K562 (cell line): ENCODE results near the gene NFATC1. TPM values are rescaled to one million over a fixed set of nuclear protein-coding genes. Genes with fewer than 3 reads are reported as not detected.

Experiments
- ARID4B ChIP-seq: sonication (generic); formaldehyde crosslinking; IDR thresholded peaks from 2 replicates; pipeline ENCODE4 v1.8.0; 2022; ENCODE audit warnings: mild to moderate bottlenecking, missing genetic modification reagents
- ATF7 ChIP-seq: fragments of 450-650 bp; IDR thresholded peaks from 2 replicates; pipeline ENCODE4 v1.7.1; 2014; ENCODE audit warnings: mild to moderate bottlenecking, moderate library complexity
- BHLHE40 ChIP-seq: IDR thresholded peaks from 2 replicates; pipeline ENCODE4 v1.6.1; 2011; ENCODE audit warnings: low read length, improper control_type of control experiment
- CXXC5 ChIP-seq: fragments of 250-450 bp; sonication (Bioruptor Pico); IDR thresholded peaks from 2 replicates; pipeline ENCODE4 v1.8.0; 2022; ENCODE audit warnings: inconsistent platforms, mild to moderate bottlenecking, moderate library complexity
- DMBX1 ChIP-seq: fragments of 250-450 bp; sonication (Bioruptor Pico); IDR thresholded peaks from 2 replicates; pipeline ENCODE4 v1.8.0; 2022; ENCODE audit warnings: inconsistent platforms, mild to moderate bottlenecking, moderate library complexity, borderline replicate concordance
- E2F6 ChIP-seq, 2 experiments: IDR thresholded peaks; 2 replicates each; pipeline ENCODE4 v1.6.1; 2011; ENCODE audit warnings: borderline replicate concordance in 1 of 2, control low read depth in 1 of 2, low read depth in 1 of 2, low read length in 1 of 2, mild to moderate bottlenecking in 1 of 2, mixed read lengths in 1 of 2, moderate library complexity in 1 of 2; ENCODE audit not compliant: insufficient read depth in 1 of 2, insufficient read length in 1 of 2, poor library complexity in 1 of 2, severe bottlenecking in 1 of 2; ENCODE audit errors: extremely low read depth in 1 of 2
- E4F1 ChIP-seq: fragments of 250-450 bp; sonication (Bioruptor Pico); IDR thresholded peaks from 2 replicates; pipeline ENCODE4 v1.5.0; 2021; ENCODE audit warnings: mild to moderate bottlenecking, borderline replicate concordance
- FOXK2 ChIP-seq, 2 experiments: fragments of 450-650 bp; IDR thresholded peaks in 1 of 2; conservative IDR thresholded peaks in 1 of 2; 2 replicates each; pipeline ENCODE4 v1.6.1; 2016; ENCODE audit warnings: low read depth in 2 of 2, mild to moderate bottlenecking in 1 of 2
- L3MBTL2 ChIP-seq: fragments of 450-650 bp; IDR thresholded peaks from 2 replicates; pipeline ENCODE4 v1.6.1; 2016; ENCODE audit warnings: mild to moderate bottlenecking, moderate library complexity
- LEF1 ChIP-seq: fragments of 450-650 bp; IDR thresholded peaks from 2 replicates; pipeline ENCODE4 v1.6.1; 2016; ENCODE audit warnings: mild to moderate bottlenecking
- MAZ ChIP-seq, 2 experiments: fragments of 450-650 bp in 1 of 2; sonication (generic) in 1 of 2; formaldehyde crosslinking; IDR thresholded peaks in 1 of 2; conservative IDR thresholded peaks in 1 of 2; 2 replicates each; pipeline versions ENCODE4 v1.4.0 to v1.5.0; 2020; ENCODE audit warnings: mild to moderate bottlenecking in 1 of 2, missing genetic modification reagents in 1 of 2
- MNT ChIP-seq, 2 experiments: fragments of 450-650 bp; conservative IDR thresholded peaks; 2 replicates each; pipeline ENCODE4 v1.6.1; 2017; ENCODE audit warnings: mild to moderate bottlenecking in 2 of 2, moderate library complexity in 2 of 2
- RAD51 ChIP-seq: fragments of 450-650 bp; IDR thresholded peaks from 2 replicates; pipeline ENCODE4 v1.7.1; 2016; ENCODE audit warnings: low read depth, mild to moderate bottlenecking, borderline replicate concordance
- RCOR1 ChIP-seq, 2 experiments: IDR thresholded peaks; 2 replicates each; pipeline ENCODE4 v1.6.1; 2012; ENCODE audit warnings: low read depth in 2 of 2, low read length in 2 of 2, borderline replicate concordance in 1 of 2, improper control_type of control experiment in 1 of 2
- TCF3 ChIP-seq: sonication (generic); formaldehyde crosslinking; IDR thresholded peaks from 2 replicates; pipeline ENCODE4 v1.4.0; 2020; ENCODE audit warnings: mild to moderate bottlenecking, missing genetic modification reagents
- polyA plus RNA-seq, 8 experiments: library from polyadenylated mRNA; depleted of rRNA in 4 of 8; stranded (reverse) in 5 of 8; unstranded in 3 of 8; fragments of >200 nt; fragmentation: Nextera tagmentation in 2 of 8; fragmentation: Illumina TruSeq in 1 of 8; extraction: Ambion mirVana in 2 of 8; extraction: Trizol in 1 of 8; gene quantifications; 2 replicates each; pipeline versions ENCODE4 v1.2.1 to v1.2.3, GENCODE V29; 2011 to 2014; ENCODE audit warnings: inconsistent platforms in 1 of 8, missing spikeins in 1 of 8
- total RNA-seq, 7 experiments: library from RNA; depleted of rRNA in 6 of 7; stranded (reverse); fragments of >200 nt in 6 of 7; fragmentation: Illumina TruSeq in 2 of 7; extraction: Trizol in 2 of 7; gene quantifications; 2 replicates each; pipeline versions ENCODE4 v1.2.1 to v1.2.3, GENCODE V29; 2011 to 2021; ENCODE audit warnings: low replicate concordance in 1 of 7

Gene NFATC1
- total and polyA plus RNA-seq, 9 of the 15 experiments (the other 6 are each of a cell fraction or from before 2014, with no cell fraction given), result 1.1 to 16.4 (median 2.5) TPM

- TF ChIP-seq ARID4B (CRISPR knock-in tag) (no peak), MAZ (CRISPR knock-in tag; conservative IDR thresholded peaks at IDR 0.05 in 1 of 2, IDR thresholded peaks at IDR 0.05 in 1 of 2) (no peak), BHLHE40 (peak; percentile 58; the same call in 1 of the 2 replicates), FOXK2 (conservative IDR thresholded peaks at IDR 0.05 in 1 of 2, IDR thresholded peaks at IDR 0.05 in 1 of 2; ENCODE audit: low read depth in 2 of 2) (peak; percentile 82 to 86), TCF3 (CRISPR knock-in tag) (peak; percentile 18; the same call in 1 of the 2 replicates), ATF7 (peak; percentile 24; the same call in 1 of the 2 replicates), E4F1 (no peak), E2F6 (IDR thresholded peaks at IDR 0.05; ENCODE audit: borderline replicate concordance in 1 of 2, extremely low read depth in 1 of 2, insufficient read depth in 1 of 2, insufficient read length in 1 of 2, low read depth in 1 of 2, low read length in 1 of 2, poor library complexity in 1 of 2, severe bottlenecking in 1 of 2) (peak; percentile 54 to 71), MNT (conservative IDR thresholded peaks at IDR 0.05) (peak; percentile 92 to 94), RAD51 (peak; percentile 37; the same call in 1 of the 2 replicates), CXXC5 (CRISPR knock-in tag) (peak; percentile 34), RCOR1 (IDR thresholded peaks at IDR 0.05; ENCODE audit: borderline replicate concordance in 1 of 2, low read depth in 2 of 2, low read length in 2 of 2) (0 out of 4 replicates have a peak, but pooled peaks of 1 of the 2 experiments have one; percentile 18), DMBX1 (CRISPR knock-in tag) (0 out of 2 replicates have a peak, but pooled peaks have one; percentile 30), LEF1 (peak; percentile 24; the same call in 1 of the 2 replicates), L3MBTL2 (peak; percentile 94)
Measured at GRCh38 chr18:79429785-79430281, 34.1 kb downstream of the NFATC1 start (continued).
